Fibroblast of lung (primary cell): ENCODE data around the gene APLF. TPM values are rescaled to one million over a fixed set of nuclear protein-coding genes. Genes with fewer than 3 reads are reported as not detected.

Source experiments
- DNase-seq, 2 donors: peaks; one replicate each; pipeline versions ENCODE4 v3.0.0 to v3.0.0-alpha.2; 2010; ENCODE audit warnings: low read depth in 2 of 2
- H2AFZ ChIP-seq: 2 replicates; pipeline ENCODE4 v1.5.1; 2012; ENCODE audit warnings: low read length, control low read depth, inconsistent platforms
- H3K27ac ChIP-seq: 2 replicates; pipeline ENCODE4 v1.5.1; 2011; ENCODE audit warnings: low read length, control low read depth; ENCODE audit not compliant: insufficient read depth
- H3K27me3 ChIP-seq: 2 replicates; pipeline ENCODE4 v1.5.1; 2011; ENCODE audit warnings: mild to moderate bottlenecking, low read length; ENCODE audit not compliant: control insufficient read depth, insufficient read depth
- H3K36me3 ChIP-seq: 2 replicates; pipeline ENCODE4 v1.5.1; 2011; ENCODE audit warnings: low read length; ENCODE audit not compliant: control insufficient read depth, insufficient read depth
- H3K4me1 ChIP-seq: 2 replicates; pipeline ENCODE4 v1.5.1; 2011; ENCODE audit warnings: low read length; ENCODE audit not compliant: control insufficient read depth, insufficient read depth; ENCODE audit errors: extremely low read depth
- H3K4me2 ChIP-seq: 2 replicates; pipeline ENCODE4 v1.5.1; 2011; ENCODE audit warnings: low read length, control low read depth; ENCODE audit not compliant: insufficient read depth; ENCODE audit errors: extremely low read depth
- H3K4me3 ChIP-seq, 4 experiments: fragments of 200-600 bp in 1 of 4; sonication (generic) in 1 of 4; replicated peaks in 1 of 4; 2 replicates each; pipeline ENCODE4 v1.5.1; 2011 to 2016; ENCODE audit warnings: low read length in 4 of 4, low read depth in 3 of 4, mild to moderate bottlenecking in 3 of 4, control low read depth in 2 of 4, inconsistent platforms in 1 of 4, mixed read lengths in 1 of 4; ENCODE audit not compliant: insufficient read depth in 1 of 4; ENCODE audit errors: control extremely low read depth in 1 of 4
- H3K79me2 ChIP-seq: 2 replicates; pipeline ENCODE4 v1.5.1; 2012; ENCODE audit warnings: mild to moderate bottlenecking, low read length, inconsistent platforms; ENCODE audit not compliant: control insufficient read depth, insufficient read depth
- H3K9ac ChIP-seq: 2 replicates; pipeline ENCODE4 v1.5.1; 2011; ENCODE audit warnings: mild to moderate bottlenecking, low read length, control low read depth; ENCODE audit not compliant: insufficient read depth
- H3K9me3 ChIP-seq: 2 replicates; pipeline ENCODE4 v1.5.1; 2012; ENCODE audit warnings: low read depth, low read length; ENCODE audit not compliant: control insufficient read depth, insufficient read depth
- H4K20me1 ChIP-seq: 2 replicates; pipeline ENCODE4 v1.5.1; 2011; ENCODE audit warnings: low read length; ENCODE audit not compliant: control insufficient read depth, insufficient read depth; ENCODE audit errors: extremely low read depth
- CTCF ChIP-seq, 2 donors: IDR thresholded peaks in 1 of 2; conservative IDR thresholded peaks in 1 of 2; 1 replicate in 1 of 2; 2 replicates in 1 of 2; pipeline ENCODE4 v1.5.1; 2011 to 2012; ENCODE audit warnings: low read length in 2 of 2, control low read depth in 1 of 2, inconsistent platforms in 1 of 2, low read depth in 1 of 2, mild to moderate bottlenecking in 1 of 2
- EZH2 ChIP-seq: IDR thresholded peaks from 2 replicates; pipeline ENCODE4 v1.5.1; 2012; ENCODE audit warnings: low read length, control low read depth, mild to moderate bottlenecking; ENCODE audit errors: missing control alignments
- polyA plus RNA-seq, 2 donors: library from polyadenylated mRNA; depleted of rRNA in 1 of 2; stranded (reverse) in 1 of 2; unstranded in 1 of 2; fragments of >200 nt; gene quantifications; 2 replicates each; pipeline ENCODE4 v1.2.1, GENCODE V29; 2011 to 2012; ENCODE audit warnings: missing spikeins in 1 of 2
- total RNA-seq: library from RNA; depleted of rRNA; stranded (reverse); fragments of >200 nt; gene quantifications from 2 replicates; pipeline ENCODE4 v1.2.1, GENCODE V29; 2014

APLF gene
- total and polyA plus RNA-seq, 2 donors (not counting 1 experiment from before 2014, with no cell fraction given): 1.6 to 9.4 TPM

DNA sequence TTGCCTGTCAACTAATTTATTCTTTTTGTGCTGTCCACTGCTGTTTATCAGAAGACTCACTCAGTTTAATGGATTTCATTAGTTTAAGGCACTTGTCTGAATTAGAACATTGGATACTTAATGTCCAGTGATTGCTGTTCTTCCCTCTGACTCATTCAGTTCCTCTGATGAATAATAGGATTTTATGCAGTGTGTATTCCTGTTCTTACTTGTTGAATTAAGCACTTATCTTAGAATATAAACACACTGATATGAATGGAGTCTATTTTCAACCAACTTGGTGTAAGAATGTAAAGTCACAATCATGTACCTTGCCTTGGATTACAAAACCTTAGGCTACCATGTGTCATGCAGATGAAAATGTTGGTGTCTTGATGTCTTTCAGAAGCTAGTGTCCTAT is 89.0 kb downstream of the APLF start:
- Histone ChIP-seq H3K9ac (no peak overlapping the region), H3K4me2 (no peak overlapping the region), H3K4me1 (no peaks in the 10 kb centered on the region), H3K9me3 (no peaks in the 10 kb centered on the region), H3K4me3 (no peak overlapping the region), H3K36me3 (no peaks in the 10 kb centered on the region), H2AFZ (no peak overlapping the region), H3K79me2 (no peaks in the 10 kb centered on the region), H4K20me1 (no peaks in the 10 kb centered on the region), H3K27ac (no peak overlapping the region), H3K27me3 (no peaks in the 10 kb centered on the region)
- peak; percentile 37 to 43 for DNase-seq
- TF ChIP-seq CTCF (conservative IDR thresholded peaks at IDR 0.05 in 1 of 2, IDR thresholded peaks at IDR 0.05 in 1 of 2; ENCODE audit: low read depth in 1 of 2, low read length in 2 of 2) (no peak), EZH2 (no peak)

GRCh38 chr2:68558576-68558975 is 91.2 kb downstream of the APLF start:
- Histone ChIP-seq H3K79me2 (no peaks in the 10 kb centered on the region), H3K36me3 (no peaks in the 10 kb centered on the region), H3K27me3 (no peaks in the 10 kb centered on the region), H3K9me3 (no peaks in the 10 kb centered on the region), H2AFZ (no peak overlapping the region), H3K9ac (no peak overlapping the region), H3K4me2 (no peak overlapping the region), H3K4me3 (no peak overlapping the region), H3K27ac (no peak overlapping the region), H3K4me1 (no peaks in the 10 kb centered on the region), H4K20me1 (no peaks in the 10 kb centered on the region)
- no peak for DNase-seq
- TF ChIP-seq EZH2 (no peak), CTCF (conservative IDR thresholded peaks at IDR 0.05 in 1 of 2, IDR thresholded peaks at IDR 0.05 in 1 of 2; ENCODE audit: low read depth in 1 of 2, low read length in 2 of 2) (no peak)

- H3K27me3 ChIP-seq: no peaks in the 10 kb centered on the region
- H3K4me1 ChIP-seq: no peaks in the 10 kb centered on the region
- H3K79me2 ChIP-seq: no peaks in the 10 kb centered on the region
- H2AFZ ChIP-seq: no peak overlapping the region
- H3K9ac ChIP-seq: no peak overlapping the region
- no peak for DNase-seq
- TF ChIP-seq EZH2 (no peak), CTCF (conservative IDR thresholded peaks at IDR 0.05 in 1 of 2, IDR thresholded peaks at IDR 0.05 in 1 of 2; ENCODE audit: low read depth in 1 of 2, low read length in 2 of 2) (no peak)
- H3K9me3 ChIP-seq: no peaks in the 10 kb centered on the region
- H3K4me3 ChIP-seq: no peak overlapping the region
- H3K4me2 ChIP-seq: no peak overlapping the region
- H4K20me1 ChIP-seq: no peaks in the 10 kb centered on the region
- no peak overlapping the region for H3K27ac ChIP-seq
- no peaks in the 10 kb centered on the region for H3K36me3 ChIP-seq
Observed at GRCh38 chr2:68559692-68560091, 92.3 kb downstream of the APLF start.
